K562 (cell line): Measurements from ENCODE around the gene MACF1. TPM values are rescaled to one million over a fixed set of nuclear protein-coding genes. Genes with fewer than 3 reads are reported as not detected.

Experiments used
- ATAC-seq: fragments of 200-7000 bp; cut with Tn5 transposase; 3 replicates; pipeline ENCODE4 v1.9.1; 2020; ENCODE audit warnings: moderate library complexity
- BruUV-seq: library from RNA; stranded (reverse); fragments of 400-500 nt; replicated peaks from 2 replicates; lab custom pipeline; 2021; lab: Mats Ljungman, UMichigan
- CTCF ChIA-PET: fragments of 300-600 bp; formaldehyde crosslinking; extraction: SDS; loops from one replicate; lab custom pipeline; 2021; ENCODE audit warnings: low intra/inter-chr PET ratio; lab: Yijun Ruan, JAX
- POLR2A ChIA-PET: fragments of 300-600, 350-650 bp; sonication (Branson Sonifier 250); formaldehyde crosslinking; extraction: SDS; loops from one replicate; lab custom pipeline; 2021; ENCODE audit warnings: antibody characterized with exemption, inconsistent platforms; lab: Yijun Ruan, JAX
- DNase-seq, 4 experiments: peaks; one replicate each; pipeline versions ENCODE4 v3.0.0 to v3.0.0-alpha.2; 2011 to 2018; ENCODE audit warnings: low spot score in 3 of 4, mixed read lengths in 3 of 4; ENCODE audit errors: extremely low read depth in 1 of 4
- FAIRE-seq: peaks from 2 replicates; lab custom pipeline; 2011; peaks lifted over from hg19 to GRCh38; lab: Jason Lieb, UNC
- H2AFZ ChIP-seq: 2 replicates; pipeline ENCODE4 v1.6.0; 2011; ENCODE audit warnings: low read depth, low read length, control low read depth, inconsistent platforms
- H3K27ac ChIP-seq: fragments of 200-600 bp; 3 replicates; pipeline ENCODE4 v1.8.0; 2011; ENCODE audit warnings: low read depth, mild to moderate bottlenecking, control low read depth, inconsistent platforms, low read length, moderate library complexity, mixed read lengths; ENCODE audit errors: extremely low read depth
- H3K27me3 ChIP-seq, 2 experiments: fragments of 300-600 bp in 1 of 2; 2 replicates in 1 of 2; 3 replicates in 1 of 2; pipeline versions ENCODE4 v1.6.0 to v1.8.0; 2011; ENCODE audit warnings: inconsistent platforms in 2 of 2, low read length in 2 of 2, mild to moderate bottlenecking in 1 of 2, mixed read lengths in 1 of 2, moderate library complexity in 1 of 2; ENCODE audit not compliant: control insufficient read depth in 2 of 2, insufficient read depth in 2 of 2
- H3K36me3 ChIP-seq: fragments of 300-600 bp; 3 replicates; pipeline ENCODE4 v1.8.0; 2011; ENCODE audit warnings: mild to moderate bottlenecking, low read length, inconsistent platforms; ENCODE audit not compliant: control insufficient read depth, insufficient read depth
- H3K4me1 ChIP-seq, 2 experiments: fragments of 200-600 bp in 1 of 2; replicated peaks in 1 of 2; 2 replicates in 1 of 2; 3 replicates in 1 of 2; pipeline versions ENCODE4 v1.5.1 to v1.8.0; 2011; ENCODE audit warnings: inconsistent platforms in 2 of 2, low read length in 2 of 2, mild to moderate bottlenecking in 1 of 2, mixed read lengths in 1 of 2, moderate library complexity in 1 of 2; ENCODE audit not compliant: control insufficient read depth in 2 of 2, insufficient read depth in 2 of 2
- H3K4me2 ChIP-seq: 2 replicates; pipeline ENCODE4 v1.6.1; 2011; ENCODE audit warnings: low read length, control low read depth, inconsistent platforms, mixed read lengths; ENCODE audit not compliant: insufficient read depth
- H3K4me3 ChIP-seq: fragments of 200-600 bp; sonication (generic), shearing (Covaris generic); 2 replicates; pipeline ENCODE4 v1.5.1; 2016; ENCODE audit warnings: control low read depth, inconsistent platforms
- H3K79me2 ChIP-seq: fragments of 200-600 bp; 3 replicates; pipeline ENCODE4 v1.8.0; 2011; ENCODE audit warnings: low read length, inconsistent platforms; ENCODE audit not compliant: control insufficient read depth, insufficient read depth
- H3K9ac ChIP-seq, 2 experiments: 2 replicates each; pipeline versions ENCODE4 v1.6.0 to v1.6.1; 2011; ENCODE audit warnings: low read depth in 2 of 2, low read length in 2 of 2, control low read depth in 1 of 2, inconsistent platforms in 1 of 2, mild to moderate bottlenecking in 1 of 2, mixed read lengths in 1 of 2; ENCODE audit not compliant: insufficient read depth in 1 of 2
- H3K9me1 ChIP-seq: one replicate; pipeline ENCODE4 v1.6.0; 2011; ENCODE audit warnings: inconsistent platforms, mild to moderate bottlenecking, low read length, moderate library complexity; ENCODE audit not compliant: control insufficient read depth, insufficient read depth
- H3K9me3 ChIP-seq: replicated peaks from 2 replicates; pipeline ENCODE4 v1.5.1; 2011; ENCODE audit warnings: low read depth, low read length, inconsistent platforms; ENCODE audit not compliant: control insufficient read depth, insufficient read depth
- H4K20me1 ChIP-seq: replicated peaks from 2 replicates; pipeline ENCODE4 v1.6.1; 2011; ENCODE audit warnings: low read length, inconsistent platforms, mixed read lengths; ENCODE audit not compliant: control insufficient read depth, insufficient read depth
- EWSR1 ChIP-seq: fragments of 450-650 bp; IDR thresholded peaks from 2 replicates; pipeline ENCODE4 v1.6.1; 2018; ENCODE audit warnings: borderline replicate concordance, mild to moderate bottlenecking, low read depth, moderate library complexity; ENCODE audit not compliant: partially characterized antibody
- GTF2F1 ChIP-seq: IDR thresholded peaks from 2 replicates; pipeline ENCODE4 v1.6.1; 2011; ENCODE audit warnings: low read depth, low read length, improper control_type of control experiment
- MCM5 ChIP-seq: fragments of 450-650 bp; IDR thresholded peaks from 2 replicates; pipeline ENCODE4 v1.6.1; 2016; ENCODE audit warnings: low read depth
- RNF2 ChIP-seq: sonication (generic); IDR thresholded peaks from 2 replicates; pipeline ENCODE4 v1.6.1; 2016
- in situ Hi-C: fragments of 300-500 bp; cut with MboI; formaldehyde crosslinking; loops from 4 replicates; pipeline ENCODE4 v1.15.0; 2018; ENCODE audit warnings: inconsistent platforms, mixed read lengths
- intact Hi-C: fragments of 100-400 bp; cut with micrococcal nuclease; formaldehyde crosslinking; loops from 2 replicates; pipeline ENCODE4 v1.14.2; 2022
- polyA plus RNA-seq, 8 experiments: library from polyadenylated mRNA; depleted of rRNA in 4 of 8; stranded (reverse) in 5 of 8; unstranded in 3 of 8; fragments of >200 nt; fragmentation: Nextera tagmentation in 2 of 8; fragmentation: Illumina TruSeq in 1 of 8; extraction: Ambion mirVana in 2 of 8; extraction: Trizol in 1 of 8; gene quantifications; 2 replicates each; pipeline versions ENCODE4 v1.2.1 to v1.2.3, GENCODE V29; 2011 to 2014; ENCODE audit warnings: inconsistent platforms in 1 of 8, missing spikeins in 1 of 8
- total RNA-seq, 7 experiments: library from RNA; depleted of rRNA in 6 of 7; stranded (reverse); fragments of >200 nt in 6 of 7; fragmentation: Illumina TruSeq in 2 of 7; extraction: Trizol in 2 of 7; gene quantifications; 2 replicates each; pipeline versions ENCODE4 v1.2.1 to v1.2.3, GENCODE V29; 2011 to 2021; ENCODE audit warnings: low replicate concordance in 1 of 7

Gene MACF1
- total and polyA plus RNA-seq, 9 of the 15 experiments (the other 6 are each of a cell fraction or from before 2014, with no cell fraction given) = 13.2 to 232 (median 112) TPM

- Histone ChIP-seq H4K20me1 (no peaks in the 10 kb centered on the region), H3K9ac (no peak overlapping the region), H3K79me2 (peaks cover 49% of the 10 kb centered on the region), H3K9me3 (no peaks in the 10 kb centered on the region), H3K36me3 (no peaks in the 10 kb centered on the region; the same call in 2 of the 3 replicates), H3K4me2 (no peak overlapping the region), H2AFZ (no peak overlapping the region), H3K4me1 (peaks cover 31 to 43% of the 10 kb centered on the region in 2 experiments), H3K27me3 (no peaks in the 10 kb centered on the region), H3K9me1 (no peaks in the 10 kb centered on the region), H3K27ac (no peak overlapping the region), H3K4me3 (no peak overlapping the region)
- intact Hi-C loops (no loop called here), in situ Hi-C loops (no loop called here)
- POLR2A ChIA-PET = interaction anchor here (0.6 to 1.6 kb wide), 5 partner anchors 18 to 981 kb away, joined by 3 to 5 read pairs (median 3); no protein-coding TSS in a partner anchor
- FAIRE-seq (no peak), DNase-seq (no peak), ATAC-seq (no peak)
- TF ChIP-seq RNF2 = no peak
- TF ChIP-seq GTF2F1 = no peak
- CTCF ChIA-PET = no interaction called here
- no TSS peak for BruUV-seq
Measured at GRCh38 chr1:39163469-39163868, 41.0 kb upstream of the MACF1 start.

GRCh38 chr1:39164256-39164655 lies 40.2 kb upstream of the MACF1 start:
- no peak overlapping the region for H3K4me3 ChIP-seq
- no peak for DNase-seq
- H3K9ac ChIP-seq = no peak overlapping the region
- in situ Hi-C loops = no loop called here
- ChIA-PET POLR2A (interaction anchor here (1.0 to 1.6 kb wide), 6 partner anchors 10 to 51 kb away, joined by 3 to 7 read pairs (median 4); no protein-coding TSS in a partner anchor), CTCF (no interaction called here)
- H3K9me1 ChIP-seq = no peaks in the 10 kb centered on the region
- ATAC-seq = no peak
- H3K4me2 ChIP-seq = no peak overlapping the region
- intact Hi-C loops = no loop called here
- TF ChIP-seq MCM5 (no peak), EWSR1 (no peak)
- TF ChIP-seq, all 486 proteins: peak for 0
- BruUV-seq = no TSS peak
- H3K9me3 ChIP-seq = no peaks in the 10 kb centered on the region
- peaks cover 50% of the 10 kb centered on the region for H3K79me2 ChIP-seq
- no peaks in the 10 kb centered on the region; the same call in 2 of the 3 replicates for H3K36me3 ChIP-seq
- H4K20me1 ChIP-seq = no peaks in the 10 kb centered on the region
- no peak overlapping the region for H2AFZ ChIP-seq
- no peak overlapping the region for H3K27ac ChIP-seq
- H3K27me3 ChIP-seq = no peaks in the 10 kb centered on the region
- FAIRE-seq = no peak
- H3K4me1 ChIP-seq = peaks cover 38 to 50% of the 10 kb centered on the region in 2 experiments
